Measurements from ENCODE around the gene TC2N.

GRCh38 chr14:91883753-91884152 lies 16.4 kb upstream of the TC2N start:
- TF ChIP-seq POLR2AphosphoS5 (IDR thresholded peaks at IDR 0.05; ENCODE audit: low read depth, low read length) (no peak), TAF1 (IDR thresholded peaks at IDR 0.05; ENCODE audit: borderline replicate concordance, insufficient read depth, low read length) (no peak)

Measured in PFSK-1 (cell line).